T47D (cell line): Measurements from ENCODE around the gene RALGPS1.

Source experiments
- DNase-seq, 2 experiments: peaks; one replicate each; pipeline versions ENCODE4 v3.0.0 to v3.0.0-alpha.2; 2011 to 2012; ENCODE audit warnings: low read depth in 1 of 2, low spot score in 1 of 2
- JUND ChIP-seq: IDR thresholded peaks from 2 replicates; pipeline ENCODE4 v1.6.1; 2012; ENCODE audit warnings: low read depth
- in situ Hi-C: cut with HindIII; loops from 2 replicates; pipeline ENCODE4 v1.10.0; 2016; ENCODE audit warnings: low sequenced_read_pairs, low pct_unique_long_range_greater_than_20kb

RALGPS1 gene

DNA sequence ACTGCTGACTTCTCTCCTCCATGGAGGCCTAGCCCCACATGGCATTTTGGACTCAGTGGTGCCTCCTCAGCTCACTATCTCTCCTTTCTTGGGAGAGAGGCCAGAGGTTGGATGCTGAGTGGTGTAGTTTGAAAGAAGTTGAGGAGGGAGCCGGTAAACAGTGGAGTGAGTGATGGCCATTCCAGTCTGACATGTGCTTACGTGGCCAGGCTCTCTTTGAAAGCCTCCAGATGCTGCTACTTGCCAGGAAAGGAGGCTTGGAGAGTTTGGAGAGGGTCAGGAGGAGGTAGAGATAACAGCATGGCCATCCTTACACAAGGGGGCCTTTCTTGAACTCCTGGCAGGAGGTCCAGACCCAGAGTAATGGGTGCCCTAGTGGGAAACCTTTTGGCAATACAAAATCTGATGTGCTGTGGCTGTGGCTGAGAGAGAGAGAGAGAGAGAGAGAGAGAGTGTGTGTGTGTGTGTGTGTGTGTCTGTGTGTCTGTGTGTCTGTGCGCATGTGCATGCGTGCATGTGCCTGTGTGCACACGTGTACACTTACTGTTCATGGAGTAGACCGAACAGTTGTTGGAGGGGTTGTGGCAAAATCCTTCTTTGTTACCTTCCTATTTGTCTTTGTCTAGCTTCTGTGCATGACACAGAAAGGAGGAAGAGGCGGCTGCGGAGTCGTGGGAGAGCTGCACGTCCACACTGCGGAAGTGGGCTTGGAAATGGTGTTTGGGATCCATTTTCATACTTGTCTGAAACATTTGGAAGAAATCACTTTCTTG lies 37.8 kb downstream of the RALGPS1 start:
- in situ Hi-C loops: no loop called here
- DNase-seq: no peak
- no peak for TF ChIP-seq JUND

DNA sequence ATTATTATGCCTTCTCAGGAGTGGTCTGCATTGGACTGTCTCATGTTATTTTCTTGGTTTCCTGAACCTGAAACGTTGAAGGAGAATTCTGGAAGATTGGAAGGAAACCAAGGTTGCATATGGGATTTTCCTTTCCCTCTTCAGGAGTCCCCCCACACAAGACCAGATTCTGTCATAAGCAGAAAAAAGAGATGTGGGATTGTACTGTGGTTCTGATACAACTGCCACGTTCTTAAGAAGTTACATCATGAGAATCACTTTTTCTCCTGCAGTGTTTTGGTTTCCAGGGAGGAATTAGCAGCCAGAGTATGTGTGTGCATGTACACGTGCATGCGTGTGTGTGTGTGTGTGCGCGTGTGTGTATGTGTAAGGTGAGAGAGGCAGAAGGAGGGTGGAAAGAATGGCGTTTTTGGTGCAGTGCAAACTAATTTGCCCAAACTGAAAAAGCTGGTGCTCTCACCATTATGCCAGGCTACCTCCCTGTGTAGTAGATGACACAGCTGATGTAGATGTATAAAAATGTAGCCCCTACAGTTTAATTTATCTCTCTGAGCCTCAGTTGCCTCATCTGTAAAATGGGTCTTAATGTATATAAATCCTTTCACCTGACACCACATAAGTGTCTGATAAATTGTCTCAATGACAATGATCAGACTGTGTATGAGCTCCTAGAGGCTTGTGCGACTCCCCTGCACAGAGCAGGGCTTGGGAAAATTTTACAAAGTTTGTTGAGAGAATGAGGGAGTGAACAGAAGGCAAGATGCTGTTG lies 38.6 kb downstream of the RALGPS1 start:
- in situ Hi-C loops: no loop called here
- DNase-seq: no peak
- TF ChIP-seq JUND: no peak

DNA sequence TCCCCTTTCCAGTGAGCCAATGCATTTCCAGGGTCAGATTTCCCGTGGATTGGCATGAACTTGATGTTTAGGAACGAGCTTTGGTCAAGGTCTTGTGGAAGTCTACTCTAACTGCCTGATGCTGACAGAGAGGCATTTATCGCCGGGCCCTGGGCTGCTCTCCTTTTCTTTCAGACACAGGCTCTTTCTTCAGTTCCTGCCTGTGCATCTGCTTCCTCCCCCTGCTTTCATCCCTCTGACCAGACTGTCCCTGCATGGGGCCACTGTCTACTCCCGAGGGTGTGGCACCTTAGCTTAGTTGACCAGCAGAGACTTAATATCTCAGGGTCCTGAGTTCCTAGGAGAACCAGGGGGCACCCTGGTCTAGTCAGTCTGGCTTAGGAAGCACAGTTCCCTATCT lies 41.2 kb downstream of the RALGPS1 start:
- DNase-seq: no peak
- in situ Hi-C loops: no loop called here
- TF ChIP-seq JUND: no peak

DNA sequence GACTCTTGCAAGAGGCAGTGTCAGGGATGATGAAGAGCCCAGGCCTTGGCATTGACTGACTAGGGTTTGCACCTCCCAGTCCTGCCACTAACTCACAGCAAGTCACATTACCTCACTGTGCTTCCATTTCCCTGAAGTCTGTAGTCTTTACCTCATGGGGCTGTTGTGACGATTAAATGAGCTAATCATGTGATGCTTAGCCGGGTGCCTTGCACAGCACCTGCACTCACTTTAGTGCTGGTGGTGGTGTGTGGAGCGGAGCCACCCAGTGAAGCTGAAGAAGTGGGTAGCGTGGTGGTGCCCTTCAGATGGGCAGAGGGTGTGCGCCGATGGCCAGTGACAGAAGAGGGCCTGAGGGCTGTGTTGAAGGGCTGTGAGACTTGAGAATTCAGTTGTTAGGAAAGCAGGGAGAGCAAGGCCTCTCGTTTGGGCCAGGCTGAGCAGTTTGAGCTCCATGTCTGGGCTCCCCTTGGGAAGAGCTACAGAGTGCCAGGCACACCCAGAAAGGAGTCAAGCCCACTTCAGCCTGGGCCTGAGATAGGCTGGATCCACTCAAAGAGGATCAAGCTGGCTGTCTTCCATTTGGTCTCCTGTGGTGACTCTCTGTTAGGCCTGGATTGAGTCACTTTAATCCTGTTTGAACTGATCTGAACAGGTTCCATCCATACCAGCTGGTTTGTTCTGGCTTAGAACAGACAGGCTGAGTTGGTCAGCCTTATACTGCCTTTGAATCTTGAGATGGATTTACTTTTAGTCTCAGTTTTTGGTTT lies 42.5 kb downstream of the RALGPS1 start:
- in situ Hi-C loops: no loop called here
- no peak for TF ChIP-seq JUND
- DNase-seq: peak in 1 of 2 experiments; percentile 20

DNA sequence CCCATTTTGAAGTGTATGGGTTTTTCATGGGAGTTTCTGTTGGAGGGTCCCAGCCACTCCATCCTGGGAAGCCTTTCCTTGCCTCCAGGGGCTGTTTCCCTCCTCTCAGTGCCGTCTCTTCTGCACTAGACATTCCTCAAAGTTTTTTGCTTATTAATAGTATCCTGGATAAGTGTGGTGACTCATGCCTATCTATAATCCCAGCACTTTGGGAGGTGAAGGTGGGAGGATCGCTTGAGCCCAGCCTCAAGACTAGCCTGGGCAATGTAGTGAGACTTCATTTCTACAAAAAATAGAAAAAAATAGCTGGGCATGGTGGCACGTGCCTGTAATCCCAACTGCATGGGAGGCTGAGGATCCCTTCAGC lies 43.1 kb downstream of the RALGPS1 start:
- DNase-seq: no peak
- in situ Hi-C loops: no loop called here
- no peak for TF ChIP-seq JUND

DNA sequence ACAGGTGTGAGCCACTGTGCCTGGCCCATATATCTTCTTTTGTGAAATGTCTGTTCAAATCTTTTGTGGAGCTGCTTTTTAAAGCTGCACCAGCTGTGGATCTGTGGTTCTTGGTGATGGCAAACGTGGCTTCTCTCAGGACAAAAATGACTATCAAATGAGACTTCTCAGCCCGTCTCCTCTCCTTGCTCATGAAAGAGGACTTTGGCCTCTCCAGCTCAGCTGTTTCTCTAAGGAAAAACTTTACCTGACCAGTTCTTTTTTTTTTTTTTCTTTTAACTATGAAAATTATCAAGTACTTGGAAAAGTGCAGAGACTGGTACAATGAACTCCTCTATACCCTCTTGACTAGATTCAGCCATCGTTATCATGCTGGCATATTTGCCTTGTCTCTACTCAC lies 44.8 kb downstream of the RALGPS1 start:
- no peak for TF ChIP-seq JUND
- DNase-seq: no peak
- in situ Hi-C loops: no loop called here

DNA sequence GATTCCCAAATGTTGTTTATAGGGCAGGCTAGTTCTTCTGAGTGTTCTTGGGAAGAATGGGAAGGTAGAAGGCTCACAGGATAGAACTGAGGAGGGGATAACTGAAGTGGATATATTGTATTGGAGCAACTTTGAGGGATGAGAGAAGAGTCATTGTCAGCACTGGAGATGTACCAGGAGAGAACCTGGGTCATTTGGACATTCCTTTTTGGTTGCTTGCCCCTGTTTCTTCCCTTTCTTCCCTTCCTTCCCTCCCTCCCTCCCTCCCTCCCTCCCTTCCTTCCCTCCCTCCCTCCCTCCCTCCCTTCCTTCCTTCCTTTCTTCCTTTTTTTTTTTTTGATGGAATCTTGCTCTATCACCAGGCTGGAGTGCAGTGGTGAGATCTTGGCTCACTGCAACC lies 45.3 kb downstream of the RALGPS1 start:
- no peak for TF ChIP-seq JUND
- in situ Hi-C loops: no loop called here
- DNase-seq: no peak

DNA sequence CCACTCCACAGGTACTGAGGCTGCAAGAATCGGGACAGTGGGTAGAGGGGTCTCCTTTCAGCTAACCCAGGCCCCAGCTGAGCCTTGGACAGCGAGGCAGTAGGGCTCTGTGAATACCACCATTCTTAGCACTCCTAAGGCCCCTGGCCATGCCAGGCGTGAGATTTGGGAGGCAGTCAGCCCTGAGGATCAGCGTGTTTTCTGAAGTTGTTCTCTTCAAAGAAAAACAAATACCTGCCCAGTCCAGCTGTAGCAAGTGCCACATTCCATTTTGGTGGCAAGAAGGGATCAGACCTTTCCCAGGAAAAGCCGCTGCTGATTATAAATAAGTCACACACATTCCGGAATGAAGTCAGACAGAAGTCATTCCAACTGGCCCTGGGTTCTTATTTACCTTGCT lies 47.8 kb downstream of the RALGPS1 start:
- in situ Hi-C loops: no loop called here
- no peak for TF ChIP-seq JUND
- no peak for DNase-seq

DNA sequence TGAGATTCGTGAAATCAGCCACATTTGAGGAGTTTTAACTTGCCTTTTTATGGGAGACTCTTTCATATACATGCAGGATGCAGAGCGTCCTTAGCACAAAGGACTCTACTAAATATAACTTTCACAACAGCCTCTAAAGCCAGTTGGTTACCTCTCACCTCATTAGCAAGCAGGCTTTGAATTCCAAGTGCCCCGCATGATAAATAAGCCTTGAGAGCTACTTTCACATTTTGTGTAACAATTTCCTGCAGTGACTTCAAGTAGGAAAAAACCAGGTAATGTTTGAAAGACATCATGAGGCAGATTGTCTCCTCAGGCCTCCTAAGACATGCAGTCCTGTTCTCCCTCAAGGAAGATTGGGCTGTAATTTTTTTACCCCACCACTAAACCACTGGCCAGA lies 50.5 kb downstream of the RALGPS1 start:
- TF ChIP-seq JUND: no peak
- in situ Hi-C loops: no loop called here
- no peak for DNase-seq

DNA sequence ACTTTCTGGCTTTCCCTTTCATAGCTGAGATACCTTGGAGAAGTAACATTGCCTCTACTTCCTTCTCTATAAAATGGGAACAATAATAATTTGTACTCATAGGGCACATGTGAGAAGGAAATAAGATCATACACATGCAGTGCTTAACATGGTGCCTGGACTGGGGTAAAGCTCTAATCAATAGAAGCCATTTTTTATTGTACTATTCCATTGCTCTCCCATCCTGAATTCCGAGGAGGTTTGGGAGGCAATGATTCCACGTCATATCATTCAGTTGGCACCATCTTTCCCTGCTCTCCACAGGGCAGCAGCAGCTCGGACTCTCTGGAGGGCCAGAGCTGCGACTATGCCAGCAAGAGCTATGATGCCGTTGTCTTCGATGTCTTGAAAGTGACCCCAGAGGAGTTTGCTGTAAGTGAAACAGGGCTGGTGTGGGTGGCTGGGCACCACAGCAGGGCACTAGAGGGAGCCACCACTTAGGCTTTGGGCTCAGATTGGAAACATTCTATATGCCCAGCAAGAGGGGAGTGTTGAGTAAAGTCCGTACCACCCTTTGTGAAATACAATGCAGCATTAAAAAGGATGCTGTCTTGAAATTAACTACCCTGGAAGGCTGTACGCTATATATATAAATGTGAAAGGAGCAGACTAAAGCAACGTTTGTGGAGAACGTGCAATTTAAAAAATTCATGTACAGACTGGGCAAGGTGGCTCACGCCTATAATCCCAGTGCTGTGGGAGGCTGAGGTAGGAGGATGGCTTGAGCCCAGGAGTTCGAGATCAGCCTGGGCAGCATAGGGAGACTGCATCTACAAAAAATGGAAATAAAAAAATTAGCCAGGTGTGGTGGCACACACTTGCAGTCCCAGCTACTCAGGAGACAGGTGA lies 51.2 kb downstream of the RALGPS1 start:
- in situ Hi-C loops: no loop called here

DNA sequence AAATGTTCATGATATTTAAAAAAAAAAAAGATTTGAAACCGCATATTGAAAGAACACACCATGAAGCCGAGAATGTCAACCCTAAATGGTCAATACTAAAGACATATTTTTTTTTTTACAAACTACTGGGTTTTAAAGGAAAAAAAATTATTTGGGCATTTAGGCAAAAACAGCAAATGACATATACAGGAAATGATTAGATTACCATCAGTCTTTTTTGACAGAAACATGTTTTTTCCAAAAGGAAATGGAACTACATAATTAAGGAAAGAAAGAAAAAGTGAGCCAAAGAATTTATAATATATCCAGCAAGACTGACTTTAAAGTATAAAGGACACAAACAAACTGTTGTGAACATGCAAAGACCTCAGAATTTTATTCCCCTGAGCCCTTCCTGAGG lies 56.7 kb downstream of the RALGPS1 start:
- TF ChIP-seq JUND: no peak
- in situ Hi-C loops: no loop called here
- no peak for DNase-seq

More for the DNA sequence above, 51.2 kb downstream of the RALGPS1 start:
- TF ChIP-seq JUND: no peak
- DNase-seq: peak; percentile 59 to 74
